ENCODE measurements around the gene CCDC50.

The CCDC50 gene

DNA sequence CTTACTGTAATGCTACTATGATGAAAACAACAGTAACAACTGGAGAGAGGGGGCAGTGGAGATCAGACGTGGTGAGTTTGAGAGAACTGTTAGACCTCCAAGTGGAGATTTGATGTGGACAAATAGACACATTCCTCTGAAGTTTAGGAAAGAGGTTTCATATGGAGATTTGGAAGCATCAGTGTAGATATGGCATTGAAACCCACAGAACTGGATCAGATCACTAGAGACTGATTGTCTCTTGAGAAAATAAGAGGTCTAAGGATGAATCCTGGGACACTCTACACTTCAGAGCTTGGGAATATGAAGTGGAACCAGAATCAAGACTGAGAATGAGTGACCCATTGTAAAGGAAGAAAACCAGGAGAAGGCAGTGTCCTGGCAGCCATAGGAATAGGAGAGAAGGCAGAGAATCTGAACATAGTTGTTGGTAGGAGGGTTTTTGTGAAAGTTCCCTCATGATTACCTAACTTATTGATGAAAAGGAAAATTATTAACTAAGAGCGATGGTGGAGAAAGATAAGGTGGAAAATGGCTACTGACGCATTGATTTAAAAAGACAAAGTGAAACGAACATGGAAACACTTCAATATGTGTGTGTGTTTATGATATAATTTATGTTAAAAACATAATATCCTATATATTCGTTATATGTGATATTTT is 102.1 kb downstream of the CCDC50 start:
- no peak for DNase-seq

DNA sequence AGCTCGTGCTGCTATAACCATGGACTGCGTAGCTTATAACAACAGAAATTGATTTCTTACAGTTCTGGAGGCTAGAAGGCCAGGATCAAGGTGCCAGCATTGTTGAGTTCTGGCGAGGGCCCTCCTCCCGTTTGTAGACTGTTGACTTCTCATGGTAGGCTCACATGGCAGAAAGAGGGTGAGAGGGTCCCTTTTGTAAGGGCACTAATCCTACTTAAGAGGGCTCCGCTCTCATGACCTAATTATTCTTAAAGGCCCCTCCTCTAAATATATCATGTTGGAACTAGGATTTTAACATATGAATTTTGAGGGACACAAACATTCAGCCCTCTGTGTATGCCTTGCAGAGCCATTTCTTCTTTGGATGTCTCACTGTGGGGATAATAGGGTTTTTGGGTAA is 103.0 kb downstream of the CCDC50 start:
- no peak for DNase-seq

DNA sequence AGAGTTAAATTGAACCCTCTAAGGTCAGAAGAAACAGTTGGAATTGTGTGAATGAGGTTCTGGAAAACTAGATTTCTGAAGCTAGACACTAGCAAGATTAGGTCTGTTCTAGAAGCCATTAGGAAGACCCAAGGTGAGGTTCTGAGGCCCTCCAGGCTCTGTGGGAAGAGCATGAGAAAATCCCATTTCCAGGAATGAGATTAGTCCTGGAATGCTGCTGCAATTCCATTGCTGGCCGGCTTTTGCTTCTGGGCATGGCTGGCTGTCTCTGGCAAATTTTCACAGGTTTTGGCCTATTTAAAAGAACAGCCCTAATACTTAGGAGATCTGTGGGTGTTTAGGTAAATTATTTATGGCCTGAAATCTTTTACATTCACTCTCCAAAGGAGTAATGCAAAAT is 104.8 kb downstream of the CCDC50 start:
- no peak for DNase-seq

DNA sequence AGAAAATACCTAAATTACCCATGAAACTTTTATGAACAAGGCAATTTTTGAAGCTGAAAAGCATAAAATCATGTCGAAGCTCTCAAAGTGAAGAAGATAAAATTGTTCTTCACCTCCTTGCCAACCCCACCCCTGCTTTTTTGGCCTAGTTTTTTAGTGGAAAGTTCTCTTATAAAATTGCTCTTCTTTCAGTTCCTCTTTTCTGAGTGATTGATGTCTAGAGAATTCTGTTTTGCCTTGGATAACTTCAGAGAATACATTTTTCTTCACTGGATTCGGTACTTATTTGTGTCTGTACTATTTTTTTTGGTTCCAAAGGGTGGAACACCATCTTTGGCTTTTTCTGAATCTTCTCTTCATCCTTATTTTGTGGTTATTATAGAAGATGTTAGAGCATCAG is 106.8 kb downstream of the CCDC50 start:
- no peak for DNase-seq

DNA sequence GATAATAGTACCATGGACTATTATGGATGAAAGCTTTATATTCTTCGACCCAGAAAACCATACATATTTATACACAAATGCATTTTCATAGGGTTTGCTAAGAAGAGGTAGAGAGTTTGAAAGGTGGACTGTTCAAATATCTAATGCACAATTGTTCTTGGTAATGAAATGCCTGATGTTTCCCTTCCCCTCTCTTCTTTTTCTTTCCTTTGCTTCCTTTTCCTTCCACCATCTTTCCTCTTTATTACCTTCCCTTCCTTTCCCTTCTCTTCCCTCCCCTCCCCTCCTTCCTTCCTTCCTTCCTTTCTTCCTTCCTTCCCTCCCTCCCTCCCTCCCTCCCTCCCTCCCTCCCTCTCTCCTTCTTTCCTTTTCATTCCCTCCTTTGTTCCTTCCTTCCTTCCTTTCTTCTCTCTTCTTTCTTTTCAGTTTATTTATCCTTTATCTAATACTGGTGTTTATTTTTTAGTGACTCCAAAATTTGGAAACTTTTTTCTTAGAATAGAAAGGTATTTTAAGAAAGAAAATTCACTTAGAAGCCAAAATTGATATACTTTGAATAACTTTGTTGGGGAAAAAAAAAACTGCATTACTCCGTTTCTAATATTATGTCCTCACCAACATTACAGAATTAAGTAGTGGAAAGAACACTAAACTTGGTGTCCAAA is 109.1 kb downstream of the CCDC50 start:
- DNase-seq = no peak

DNA sequence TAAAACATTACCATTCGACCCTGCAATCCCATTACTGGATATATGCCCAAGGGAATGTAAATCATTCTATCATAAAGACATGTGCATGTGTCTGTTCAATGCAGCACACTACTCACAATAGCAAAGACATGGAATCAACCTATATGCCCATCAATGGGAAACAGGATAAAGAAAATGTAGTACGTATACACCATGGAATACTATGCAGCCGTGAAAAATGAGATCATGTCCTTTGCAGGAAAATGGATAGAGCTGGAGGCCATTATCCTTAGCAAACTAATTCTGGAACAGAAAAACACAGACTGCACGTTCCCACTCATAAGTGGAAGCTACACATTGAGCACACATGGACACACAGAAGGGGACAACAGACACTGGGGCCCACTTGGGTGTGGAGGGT is 111.3 kb downstream of the CCDC50 start:
- DNase-seq = no peak

DNA sequence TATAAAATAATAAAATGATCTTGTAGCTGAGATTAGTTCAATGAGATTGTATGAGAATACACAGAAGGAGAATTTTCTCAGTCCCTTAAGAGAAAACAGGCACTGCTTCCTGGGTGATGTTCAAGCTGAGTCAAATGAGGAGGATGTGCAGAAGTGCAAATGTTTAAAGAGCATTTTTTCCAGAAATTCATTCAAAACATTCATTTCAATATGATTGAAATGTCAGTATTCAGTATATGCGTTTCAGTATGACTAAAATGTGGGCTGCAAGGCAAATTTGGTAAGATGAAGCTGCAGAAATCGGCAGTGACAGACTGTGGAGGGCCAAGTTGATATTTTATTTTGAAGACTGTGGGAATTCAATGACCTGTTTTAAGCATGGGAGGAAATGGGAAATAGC is 112.5 kb downstream of the CCDC50 start:
- DNase-seq = no peak

DNA sequence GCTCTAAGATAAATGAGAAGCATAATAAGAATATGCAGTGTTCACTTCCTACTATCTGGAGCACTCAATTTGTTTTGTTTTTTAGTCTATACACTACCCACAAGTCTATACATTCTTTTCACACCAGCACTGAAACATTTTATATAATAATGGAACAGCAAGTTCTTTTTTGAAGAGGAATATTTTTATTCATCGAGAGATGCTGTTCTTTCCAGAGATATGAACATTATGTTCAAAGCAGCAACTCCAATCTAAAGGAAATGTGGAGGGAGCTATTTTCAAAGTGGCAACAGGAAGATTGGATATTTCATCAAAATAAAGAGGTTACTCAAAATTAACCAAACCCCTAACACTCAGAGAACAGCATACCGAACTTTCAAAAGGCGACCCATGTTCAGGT is 115.4 kb downstream of the CCDC50 start:
- DNase-seq = no peak
